ENCODE measurements around the gene FNDC3B. TPM values are rescaled to one million over a fixed set of nuclear protein-coding genes. Genes with fewer than 3 reads are reported as not detected.

FNDC3B gene
- total and polyA plus RNA-seq, 2 of the 8 experiments (the other 6 are each of a cell fraction or from before 2014, with no cell fraction given), result 14.1 to 44.4 TPM

DNA sequence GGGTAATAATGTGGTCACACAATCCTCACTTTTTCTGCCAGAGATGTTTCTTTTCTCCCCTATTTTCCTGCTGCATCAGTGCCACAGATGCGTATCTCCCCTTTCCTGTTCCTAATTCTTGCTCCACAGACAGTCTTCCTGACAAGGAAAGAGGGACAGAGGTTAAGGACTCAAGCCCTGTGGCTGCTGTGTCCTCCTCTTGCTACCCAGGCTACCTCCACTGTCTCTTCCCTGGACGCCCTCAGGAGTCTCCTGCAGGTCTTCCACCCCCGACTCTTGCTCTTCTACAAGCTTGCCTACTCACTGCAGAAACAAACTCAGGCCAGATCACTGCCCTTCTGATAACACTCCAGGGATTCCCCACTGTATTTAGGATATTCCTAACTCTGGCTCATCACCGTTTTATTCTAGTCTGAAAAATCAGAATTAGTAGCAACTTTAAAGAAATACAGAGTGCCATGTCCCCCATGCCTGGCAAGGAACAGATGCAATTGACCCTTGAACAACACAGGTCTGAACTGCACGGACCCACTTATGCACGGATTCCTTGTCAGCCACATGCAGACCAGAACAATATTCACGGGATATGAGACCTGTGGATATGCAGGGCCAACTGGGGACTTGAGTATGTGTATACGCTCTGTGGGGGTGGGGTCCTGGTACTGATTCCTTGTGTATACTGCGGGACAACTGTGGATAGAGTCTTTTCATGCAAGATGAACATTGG is 257.0 kb downstream of the FNDC3B start (continued):
- TF ChIP-seq JUND (IDR thresholded peaks at IDR 0.05; ENCODE audit: low read length), result no peak
